HFFc6 (cell line): Measurements from ENCODE around the gene PINK1. TPM values are rescaled to one million over a fixed set of nuclear protein-coding genes. Genes with fewer than 3 reads are reported as not detected.
A peak's percentile ranks its signal among the peaks of the same experiment; 100 is the strongest.

Source experiments
- DNase-seq: peaks from one replicate; pipeline ENCODE4 v3.0.0-alpha.2; 2018
- H3K27ac Mint-ChIP-seq: 2 replicates; pipeline ENCODE4 v1.8.0; 2020; ENCODE audit warnings: mild to moderate bottlenecking, mixed read lengths
- H3K27me3 Mint-ChIP-seq: 2 replicates; pipeline ENCODE4 v1.8.0; 2021; ENCODE audit warnings: mild to moderate bottlenecking, moderate library complexity, mixed read lengths; ENCODE audit not compliant: insufficient read depth
- H3K36me3 Mint-ChIP-seq: 2 replicates; pipeline ENCODE4 v1.8.0; 2021; ENCODE audit warnings: low read depth, mixed read lengths
- H3K4me1 Mint-ChIP-seq: 2 replicates; pipeline ENCODE4 v1.8.0; 2020; ENCODE audit warnings: low read depth, mixed read lengths
- H3K4me3 Mint-ChIP-seq: 2 replicates; pipeline ENCODE4 v1.8.0; 2020; ENCODE audit warnings: mild to moderate bottlenecking, moderate library complexity, mixed read lengths
- H3K9me3 Mint-ChIP-seq: 2 replicates; pipeline ENCODE4 v1.8.0; 2020; ENCODE audit warnings: mild to moderate bottlenecking, mixed read lengths
- CTCF ChIP-seq: fragments of 200-600 bp; sonication (generic); IDR thresholded peaks from 2 replicates; pipeline ENCODE4 v1.5.0; 2021; ENCODE audit warnings: antibody characterized with exemption, mild to moderate bottlenecking
- total RNA-seq, 6 experiments: library from RNA; stranded (reverse); fragmentation: NEBNext Ultra II Directional; extraction: Animal tissue kit (Norgen Biotek cat#: 25700); gene quantifications; 2 replicates in 1 of 6; 3 replicates in 5 of 6; pipeline ENCODE4 v1.2.3, GENCODE V29; 2021

The PINK1 gene
- total RNA-seq, 6 experiments from 2014 or later: 89.9 to 134 (median 99.1) TPM

GRCh38 chr1:20660363-20660762 is 27.1 kb downstream of the PINK1 start:
- peaks cover 40% of the 10 kb centered on the region; the same call in 1 of the 2 replicates for H3K36me3 Mint-ChIP-seq
- peak overlapping the region; percentile 94 for H3K4me3 Mint-ChIP-seq
- TF ChIP-seq CTCF: no peak

GRCh38 chr1:20660847-20661206 is 27.6 kb downstream of the PINK1 start:
- TF ChIP-seq CTCF: no peak
- H3K27me3 Mint-ChIP-seq: peaks cover 2% of the 10 kb centered on the region; the same call in 1 of the 2 replicates

More at GRCh38 chr1:20660363-20660762, 27.1 kb downstream of the PINK1 start:
- no peaks in the 10 kb centered on the region for H3K9me3 Mint-ChIP-seq
- peak overlapping the region; percentile 83 for H3K27ac Mint-ChIP-seq
- peaks cover 31% of the 10 kb centered on the region for H3K4me1 Mint-ChIP-seq
- DNase-seq: no peak
- H3K27me3 Mint-ChIP-seq: peaks cover 2% of the 10 kb centered on the region; the same call in 1 of the 2 replicates

GRCh38 chr1:20661207-20662109 is 28.2 kb downstream of the PINK1 start, which contains the start of gene DDOST:
Gene DDOST (minus strand): TSS chr1:20661369. CDS start chr1:20661350, 19 bp downstream.
- H3K36me3 Mint-ChIP-seq: peaks cover 30% of the 10 kb centered on the region; the same call in 1 of the 2 replicates
- H3K4me3 Mint-ChIP-seq: peak within 1 kb of the TSS; percentile 94
- H3K9me3 Mint-ChIP-seq: no peaks in the 10 kb centered on the region
- peaks cover 2% of the 10 kb centered on the region; the same call in 1 of the 2 replicates for H3K27me3 Mint-ChIP-seq
- TF ChIP-seq CTCF: peak; percentile 69; the same call in 1 of the 2 replicates
- DNase-seq: peak; percentile 96
- peaks cover 31% of the 10 kb centered on the region for H3K4me1 Mint-ChIP-seq
- H3K27ac Mint-ChIP-seq: peak within 1 kb of the TSS; percentile 83

More at GRCh38 chr1:20660847-20661206, 27.6 kb downstream of the PINK1 start:
- Mint-ChIP-seq H3K4me1 (peaks cover 31% of the 10 kb centered on the region), H3K9me3 (no peaks in the 10 kb centered on the region), H3K4me3 (peak overlapping the region; percentile 94), H3K27ac (peak overlapping the region; percentile 83), H3K36me3 (peaks cover 36% of the 10 kb centered on the region; the same call in 1 of the 2 replicates)
- DNase-seq: no peak

- Mint-ChIP-seq H3K4me1 (peaks cover 27% of the 10 kb centered on the region), H3K36me3 (peaks cover 29% of the 10 kb centered on the region), H3K27ac (peak overlapping the region; percentile 82), H3K9me3 (no peaks in the 10 kb centered on the region), H3K4me3 (peak overlapping the region; percentile 94), H3K27me3 (peaks cover 2% of the 10 kb centered on the region; the same call in 1 of the 2 replicates)
- TF ChIP-seq CTCF: no peak
- DNase-seq: no peak
Observed at GRCh38 chr1:20662110-20662475, 28.8 kb downstream of the PINK1 start.

- H3K4me1 Mint-ChIP-seq: peaks cover 27% of the 10 kb centered on the region
- H3K36me3 Mint-ChIP-seq: peaks cover 27% of the 10 kb centered on the region
- no peak for DNase-seq
- no peak overlapping the region for H3K4me3 Mint-ChIP-seq
- peak; percentile 8; the same call in 1 of the 2 replicates for TF ChIP-seq CTCF
- H3K27ac Mint-ChIP-seq: no peak overlapping the region
- no peaks in the 10 kb centered on the region for H3K9me3 Mint-ChIP-seq
- H3K27me3 Mint-ChIP-seq: peaks cover 2% of the 10 kb centered on the region; the same call in 1 of the 2 replicates
Observed at GRCh38 chr1:20663365-20663764, 30.1 kb downstream of the PINK1 start.
